GM18870 (cell line): ENCODE results near the gene COQ2.
"Not testable (repeated sequence)": the region's sequence is repeated elsewhere in the genome, so short reads cannot be mapped to it uniquely, and the experiment has no call there.

ENCODE experiments used
- ATAC-seq: cut with Tn5 transposase; IDR thresholded peaks from one replicate; pipeline ENCODE4 v1.9.1; 2021; ENCODE audit warnings: moderate library complexity; ENCODE audit not compliant: unreplicated experiment

COQ2 gene

GRCh38 chr4:83250687-83251446, 33.7 kb downstream of the COQ2 start:
- ATAC-seq, result no peak

- ATAC-seq, result no peak
Measured at GRCh38 chr4:83248486-83248885, 36.1 kb downstream of the COQ2 start.

GRCh38 chr4:83247415-83248357, 36.9 kb downstream of the COQ2 start:
- no peak for ATAC-seq

GRCh38 chr4:83241132-83241531, 43.5 kb downstream of the COQ2 start:
- ATAC-seq, result no peak

- peak; percentile 90 for ATAC-seq
Measured at GRCh38 chr4:83240379-83240875, 44.2 kb downstream of the COQ2 start.

- no peak for ATAC-seq
Measured at GRCh38 chr4:83238393-83239248, 46.0 kb downstream of the COQ2 start.

- no peak for ATAC-seq
Measured at GRCh38 chr4:83237591-83237990, 47.0 kb downstream of the COQ2 start.

- ATAC-seq, result not testable (repeated sequence)
Measured at GRCh38 chr4:83235645-83236133, 48.9 kb downstream of the COQ2 start.

GRCh38 chr4:83234902-83235644, 49.5 kb downstream of the COQ2 start:
- no peak for ATAC-seq

GRCh38 chr4:83234387-83234786, 50.2 kb downstream of the COQ2 start:
- not testable (repeated sequence) for ATAC-seq

GRCh38 chr4:83232082-83232481, 52.5 kb downstream of the COQ2 start:
- ATAC-seq, result no peak

GRCh38 chr4:83231620-83232076, 53.0 kb downstream of the COQ2 start:
- peak; percentile 71 for ATAC-seq

GRCh38 chr4:83230928-83231327, 53.7 kb downstream of the COQ2 start:
- ATAC-seq, result no peak

- no peak for ATAC-seq
Measured at GRCh38 chr4:83229791-83230190, 54.8 kb downstream of the COQ2 start.

- no peak for ATAC-seq
Measured at GRCh38 chr4:83228231-83228630, 56.4 kb downstream of the COQ2 start.

- no peak for ATAC-seq
Measured at GRCh38 chr4:83224502-83225197, 59.9 kb downstream of the COQ2 start.

GRCh38 chr4:83223781-83224180, 60.8 kb downstream of the COQ2 start:
- no peak for ATAC-seq

- ATAC-seq, result peak; percentile 42
Measured at GRCh38 chr4:83221897-83222441, 62.6 kb downstream of the COQ2 start.
